Bronchial epithelial cell (primary cell): Measurements from ENCODE around the gene TMPRSS9. TPM values are rescaled to one million over a fixed set of nuclear protein-coding genes. Genes with fewer than 3 reads are reported as not detected.

ENCODE experiments used
- DNase-seq: peaks from one replicate; pipeline ENCODE4 v3.0.0-alpha.2; 2010; ENCODE audit warnings: low read depth
- FAIRE-seq: peaks from 2 replicates; lab custom pipeline; 2011; peaks lifted over from hg19 to GRCh38; lab: Jason Lieb, UNC
- H3K27me3 ChIP-seq: 2 replicates; pipeline ENCODE4 v1.5.1; 2011; ENCODE audit warnings: low read length; ENCODE audit not compliant: control insufficient read depth, insufficient read depth
- H3K36me3 ChIP-seq: 2 replicates; pipeline ENCODE4 v1.5.1; 2011; ENCODE audit warnings: low read length; ENCODE audit not compliant: control insufficient read depth, insufficient read depth
- H3K4me3 ChIP-seq: 2 replicates; pipeline ENCODE4 v1.5.1; 2011; ENCODE audit warnings: mild to moderate bottlenecking, low read depth, low read length, control low read depth
- total RNA-seq: library from RNA; depleted of rRNA; stranded (reverse); fragments of >200 nt; gene quantifications from 2 replicates; pipeline ENCODE4 v1.2.1, GENCODE V29; 2014
- TF ChIP-seq, protein P1 (sequence below): IDR thresholded peaks from 2 replicates; pipeline ENCODE4 v1.5.1; 2011; ENCODE audit warnings: mild to moderate bottlenecking, moderate library complexity, low read length, control low read depth, inconsistent platforms; ENCODE audit not compliant: insufficient read depth, severe bottlenecking

TMPRSS9 gene
- total RNA-seq, 1 donor from 2014 or later: not detected

DNA sequence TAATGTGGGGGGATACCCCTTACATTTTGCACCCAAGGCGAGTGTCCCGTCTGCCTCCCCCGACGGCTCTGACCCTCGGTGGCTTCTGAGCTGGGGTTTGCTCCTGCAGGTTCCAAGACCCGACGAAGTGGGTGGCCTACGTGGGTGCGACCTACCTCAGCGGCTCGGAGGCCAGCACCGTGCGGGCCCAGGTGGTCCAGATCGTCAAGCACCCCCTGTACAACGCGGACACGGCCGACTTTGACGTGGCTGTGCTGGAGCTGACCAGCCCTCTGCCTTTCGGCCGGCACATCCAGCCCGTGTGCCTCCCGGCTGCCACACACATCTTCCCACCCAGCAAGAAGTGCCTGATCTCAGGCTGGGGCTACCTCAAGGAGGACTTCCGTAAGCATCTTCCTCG, 48.2 kb downstream of the TMPRSS9 start:
- no peaks in the 10 kb centered on the region for H3K27me3 ChIP-seq
- H3K36me3 ChIP-seq: no peaks in the 10 kb centered on the region
- no peak overlapping the region for H3K4me3 ChIP-seq
- no peak for DNase-seq
- no peak for FAIRE-seq
- TF ChIP-seq, protein P1, sequence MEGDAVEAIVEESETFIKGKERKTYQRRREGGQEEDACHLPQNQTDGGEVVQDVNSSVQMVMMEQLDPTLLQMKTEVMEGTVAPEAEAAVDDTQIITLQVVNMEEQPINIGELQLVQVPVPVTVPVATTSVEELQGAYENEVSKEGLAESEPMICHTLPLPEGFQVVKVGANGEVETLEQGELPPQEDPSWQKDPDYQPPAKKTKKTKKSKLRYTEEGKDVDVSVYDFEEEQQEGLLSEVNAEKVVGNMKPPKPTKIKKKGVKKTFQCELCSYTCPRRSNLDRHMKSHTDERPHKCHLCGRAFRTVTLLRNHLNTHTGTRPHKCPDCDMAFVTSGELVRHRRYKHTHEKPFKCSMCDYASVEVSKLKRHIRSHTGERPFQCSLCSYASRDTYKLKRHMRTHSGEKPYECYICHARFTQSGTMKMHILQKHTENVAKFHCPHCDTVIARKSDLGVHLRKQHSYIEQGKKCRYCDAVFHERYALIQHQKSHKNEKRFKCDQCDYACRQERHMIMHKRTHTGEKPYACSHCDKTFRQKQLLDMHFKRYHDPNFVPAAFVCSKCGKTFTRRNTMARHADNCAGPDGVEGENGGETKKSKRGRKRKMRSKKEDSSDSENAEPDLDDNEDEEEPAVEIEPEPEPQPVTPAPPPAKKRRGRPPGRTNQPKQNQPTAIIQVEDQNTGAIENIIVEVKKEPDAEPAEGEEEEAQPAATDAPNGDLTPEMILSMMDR: no peak

DNA sequence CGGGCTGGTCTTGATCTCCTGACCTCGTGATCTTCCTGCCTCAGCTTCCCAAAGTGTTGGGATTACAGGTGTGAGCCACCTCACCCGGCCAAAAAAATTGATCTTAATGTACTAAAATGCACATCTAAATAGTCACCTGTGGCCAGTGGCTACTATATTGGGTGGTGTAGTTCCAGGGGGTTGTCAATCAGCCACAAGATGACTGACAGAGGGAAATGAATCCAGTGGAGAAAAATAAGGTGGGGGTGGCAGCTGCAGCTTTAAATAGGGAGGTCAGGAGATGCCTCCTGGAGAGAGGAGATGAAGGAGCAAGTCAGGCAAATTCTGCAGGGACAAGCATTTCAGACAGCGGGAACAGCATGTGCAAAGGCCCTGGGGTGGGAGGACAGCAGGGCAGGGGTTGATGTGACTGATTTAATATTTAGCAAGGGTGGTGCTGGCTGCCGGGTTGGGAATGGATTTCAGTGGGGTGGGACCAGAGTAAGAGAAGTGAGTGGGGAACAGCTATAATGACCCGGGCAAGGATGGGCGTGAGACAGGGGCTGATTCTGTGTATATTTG, 49.4 kb downstream of the TMPRSS9 start:
- TF ChIP-seq, protein P1: no peak
- Histone ChIP-seq H3K27me3 (no peaks in the 10 kb centered on the region), H3K36me3 (no peaks in the 10 kb centered on the region), H3K4me3 (no peak overlapping the region)
- no peak for FAIRE-seq
- no peak for DNase-seq

- DNase-seq: no peak
- TF ChIP-seq, protein P1: no peak
- no peaks in the 10 kb centered on the region for H3K36me3 ChIP-seq
- H3K4me3 ChIP-seq: no peak overlapping the region
- no peaks in the 10 kb centered on the region for H3K27me3 ChIP-seq
- FAIRE-seq: no peak
Observed at GRCh38 chr19:2410023-2410422, 50.0 kb downstream of the TMPRSS9 start.

GRCh38 chr19:2411709-2412108, 51.6 kb downstream of the TMPRSS9 start:
- TF ChIP-seq, protein P1: no peak
- no peak overlapping the region for H3K4me3 ChIP-seq
- FAIRE-seq (no peak), DNase-seq (no peak)
- no peaks in the 10 kb centered on the region for H3K27me3 ChIP-seq
- no peaks in the 10 kb centered on the region for H3K36me3 ChIP-seq

GRCh38 chr19:2412449-2412848, 52.4 kb downstream of the TMPRSS9 start:
- Histone ChIP-seq H3K36me3 (no peaks in the 10 kb centered on the region), H3K27me3 (no peaks in the 10 kb centered on the region), H3K4me3 (no peak overlapping the region)
- no peak for DNase-seq
- TF ChIP-seq, protein P1: no peak
- no peak for FAIRE-seq

DNA sequence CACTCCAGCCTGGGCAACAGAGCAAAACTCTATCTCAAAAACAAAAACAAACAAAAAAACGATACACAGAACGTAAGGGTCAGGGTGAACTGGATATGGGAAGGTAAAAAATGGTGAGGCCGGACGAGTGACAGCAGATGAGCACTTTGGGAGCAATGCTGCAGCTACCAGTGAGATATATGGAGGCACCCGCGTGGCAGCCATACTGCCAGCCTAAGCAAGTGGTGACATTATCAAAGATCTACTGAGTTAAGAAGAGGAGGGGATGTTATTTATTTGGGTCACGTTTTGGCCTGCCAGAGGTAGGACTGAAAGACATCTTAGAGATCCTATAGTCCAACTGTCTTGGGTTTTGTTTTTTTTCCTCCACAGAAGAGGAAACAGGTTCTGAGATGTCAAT, 53.1 kb downstream of the TMPRSS9 start:
- Histone ChIP-seq H3K4me3 (no peak overlapping the region), H3K27me3 (no peaks in the 10 kb centered on the region), H3K36me3 (no peaks in the 10 kb centered on the region)
- DNase-seq (no peak), FAIRE-seq (no peak)
- TF ChIP-seq, protein P1: no peak
